Measurements from ENCODE around the gene UTP18.
"Not testable (repeated sequence)": the region's sequence is repeated elsewhere in the genome, so short reads cannot be mapped to it uniquely, and the experiment has no call there.

The UTP18 gene

DNA sequence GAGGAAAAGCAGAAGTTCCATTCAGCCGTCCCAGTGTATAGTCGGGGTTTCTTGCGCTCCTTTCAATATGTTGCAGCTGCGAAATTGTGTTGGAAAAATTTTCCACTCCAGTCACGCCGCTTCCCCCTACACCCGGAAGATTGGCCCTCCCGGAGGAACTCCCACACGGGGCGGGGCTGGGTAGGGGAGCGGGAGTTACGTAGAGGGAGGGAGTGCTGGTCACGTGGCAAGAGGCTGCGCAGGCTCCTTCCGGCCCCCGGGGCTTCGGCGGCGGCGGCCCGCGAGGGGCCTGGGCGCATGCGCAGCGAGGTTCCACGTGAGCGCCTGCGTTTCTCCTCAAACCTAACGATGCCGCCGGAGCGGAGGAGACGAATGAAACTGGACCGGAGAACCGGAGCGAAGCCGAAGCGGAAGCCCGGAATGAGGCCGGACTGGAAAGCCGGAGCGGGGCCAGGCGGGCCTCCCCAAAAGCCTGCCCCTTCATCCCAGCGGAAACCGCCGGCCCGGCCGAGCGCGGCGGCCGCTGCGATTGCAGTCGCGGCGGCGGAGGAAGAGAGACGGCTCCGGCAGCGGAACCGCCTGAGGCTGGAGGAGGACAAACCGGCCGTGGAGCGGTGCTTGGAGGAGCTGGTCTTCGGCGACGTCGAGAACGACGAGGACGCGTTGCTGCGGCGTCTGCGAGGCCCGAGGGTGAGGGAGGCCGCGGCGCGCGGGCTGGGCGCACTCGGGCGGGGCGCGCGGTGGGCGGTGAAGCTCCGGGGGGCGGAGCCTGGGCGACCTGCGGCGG is at the start of gene UTP18:
Gene UTP18 (plus strand): TSS at position 310 of the 787 bp plus-strand sequence. CDS start 39 bp downstream, at position 349.
- DNase-seq: peak; percentile 97 to 98

GRCh38 chr17:51214920-51215319 is 45.4 kb upstream of the UTP18 start:
- DNase-seq: no peak

DNA sequence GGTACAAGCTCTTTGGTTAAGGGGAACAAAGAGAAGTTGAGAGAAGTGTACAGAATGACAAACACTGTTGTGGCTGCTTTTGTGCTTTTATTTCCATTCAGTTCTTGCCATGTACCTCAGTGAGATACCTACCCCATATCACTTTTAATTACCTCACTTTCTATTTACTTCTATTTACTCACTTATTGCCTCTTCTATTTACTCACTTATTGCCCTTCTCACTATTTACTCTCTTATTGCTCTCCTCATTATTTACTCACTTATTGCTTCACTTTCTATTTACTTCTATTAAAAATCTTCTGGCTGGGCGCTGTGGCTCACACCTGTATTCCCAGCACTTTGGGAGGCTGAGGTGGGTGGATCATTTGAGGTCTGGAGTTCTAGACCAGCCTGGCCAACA is 42.4 kb upstream of the UTP18 start:
- DNase-seq: no peak

DNA sequence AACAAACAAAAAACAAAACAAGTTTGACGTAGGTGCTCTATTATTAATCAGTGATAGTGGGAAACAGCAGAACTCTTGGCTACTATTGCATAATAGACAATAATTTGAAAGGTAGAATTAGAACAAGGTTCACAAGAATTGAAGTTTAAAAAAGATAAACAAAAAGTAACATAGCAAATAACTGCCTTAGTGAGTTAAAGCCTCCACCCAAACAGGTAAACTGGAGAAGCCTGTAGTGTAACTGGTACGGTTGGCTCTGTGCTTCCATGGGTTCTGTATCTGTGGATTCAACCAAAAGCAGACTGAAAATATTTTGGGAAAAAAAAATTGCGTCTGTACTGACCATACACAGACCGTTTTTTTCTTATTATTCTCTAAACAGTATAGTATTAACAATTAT is 39.0 kb upstream of the UTP18 start:
- no peak for DNase-seq

DNA sequence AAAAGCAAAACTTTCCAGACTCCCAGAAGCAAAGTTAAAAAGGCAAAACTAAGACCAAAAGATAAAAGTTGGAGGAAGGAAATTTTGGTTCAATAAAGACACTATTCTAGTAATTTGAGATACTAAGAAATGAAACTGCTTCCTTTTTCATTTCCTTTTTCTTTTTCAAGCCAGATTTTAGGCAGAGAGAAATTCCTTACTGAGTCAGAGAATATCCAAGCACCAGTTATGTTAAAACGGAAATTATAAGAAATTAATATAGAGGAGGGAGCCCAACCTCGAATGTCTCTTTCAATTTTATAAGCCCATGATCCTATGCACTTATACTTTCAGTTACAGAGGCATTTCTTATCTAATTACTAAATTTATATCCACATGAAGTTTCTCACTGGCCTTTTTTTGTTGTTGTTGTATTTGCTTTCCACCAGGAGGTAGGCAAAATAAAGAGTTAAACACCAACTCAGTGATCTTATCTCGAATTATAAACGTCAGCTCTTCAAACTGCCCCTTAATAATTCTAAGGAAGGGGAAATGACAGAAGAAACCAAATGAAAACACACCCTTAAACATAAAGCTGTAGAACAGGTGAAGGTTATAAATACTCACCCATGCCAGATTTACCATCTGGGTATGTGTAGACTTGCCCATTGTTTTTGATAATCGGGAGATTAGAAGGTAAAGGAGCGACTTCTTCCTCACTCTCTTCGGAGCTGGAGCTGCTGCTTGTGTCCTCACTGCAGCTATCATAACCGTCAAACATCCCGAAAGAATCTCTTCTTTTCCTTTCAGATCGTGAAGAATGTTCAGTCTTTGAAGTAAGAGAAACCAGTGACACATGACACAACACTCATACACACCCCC is 35.7 kb upstream of the UTP18 start:
- no peak for DNase-seq

DNA sequence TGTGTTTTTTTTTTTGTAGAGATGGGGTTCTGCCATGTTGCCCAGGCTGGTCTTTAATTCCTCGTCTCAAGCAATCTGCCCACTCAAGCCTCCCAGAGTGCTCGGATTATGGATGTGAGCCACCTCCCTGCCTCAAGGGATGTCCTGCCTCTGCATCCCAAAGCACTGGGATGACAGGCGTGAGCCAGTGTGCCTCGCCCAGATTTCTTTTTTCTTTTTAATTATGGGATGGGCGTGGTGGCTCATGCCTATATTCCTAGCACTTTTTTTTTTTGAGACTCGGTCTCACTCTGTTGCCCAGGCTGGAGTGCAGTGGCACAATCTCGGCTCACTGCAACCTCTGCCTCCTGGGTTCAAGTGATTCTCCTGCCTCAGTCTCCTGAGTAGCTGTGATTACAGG is 34.8 kb upstream of the UTP18 start:
- DNase-seq: not testable (repeated sequence)

DNA sequence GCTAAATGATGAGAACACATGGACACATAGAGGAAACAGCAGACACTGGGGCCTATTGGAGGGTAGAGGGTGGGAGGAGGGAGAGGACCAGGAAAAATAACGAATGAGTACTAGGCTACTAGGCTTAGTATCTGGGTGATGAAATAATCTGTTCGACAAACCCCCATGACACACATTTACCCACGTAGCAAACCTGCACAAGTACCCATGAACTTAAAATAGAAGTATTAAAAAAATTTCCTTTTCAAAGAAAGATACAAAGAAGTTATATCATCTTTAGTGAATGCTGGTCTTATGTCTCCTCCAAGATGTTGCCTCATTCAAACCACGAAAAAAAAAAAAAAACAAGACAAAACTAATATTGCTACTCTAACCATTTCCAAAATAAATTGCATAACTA is 32.2 kb upstream of the UTP18 start:
- no peak for DNase-seq

DNA sequence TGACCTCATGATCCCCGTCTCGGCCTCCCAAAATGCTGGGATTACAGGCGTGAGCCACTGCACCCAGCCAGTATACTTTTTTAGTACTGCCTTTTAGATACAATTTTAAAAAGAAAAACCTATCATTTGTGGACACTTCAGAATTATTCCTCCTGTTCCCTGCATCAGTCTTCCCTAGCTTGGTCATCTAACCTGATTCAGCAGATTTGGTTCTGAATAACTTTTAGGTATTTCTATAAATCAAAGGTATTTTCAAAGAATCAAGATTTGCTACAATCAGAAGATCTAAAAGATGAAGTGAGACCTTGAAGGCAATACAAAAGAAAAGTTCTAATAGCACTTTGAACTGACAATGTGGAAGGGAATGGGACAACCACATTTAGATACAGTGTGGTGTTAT is 30.5 kb upstream of the UTP18 start:
- DNase-seq: no peak

GRCh38 chr17:51230306-51230705 is 30.0 kb upstream of the UTP18 start:
- no peak for DNase-seq

DNA sequence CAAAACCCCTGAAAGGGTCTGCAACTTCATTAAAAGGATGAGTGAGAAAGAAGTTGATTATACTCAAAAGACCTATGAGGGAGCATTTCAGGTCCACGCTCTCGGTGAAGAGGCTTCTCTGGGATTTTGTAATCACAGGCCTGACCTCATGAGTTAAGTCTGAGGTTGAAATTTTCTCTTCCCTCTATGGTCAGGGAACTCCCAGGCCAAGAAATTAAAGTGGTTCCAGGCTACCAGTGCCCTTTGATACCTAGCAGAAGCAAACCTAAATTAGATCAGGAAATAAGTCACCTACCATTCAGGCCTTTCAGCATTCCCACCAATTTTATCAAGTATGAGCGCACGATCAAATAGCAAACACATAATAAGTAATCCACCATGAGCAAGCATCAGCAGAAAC is 28.3 kb upstream of the UTP18 start:
- no peak for DNase-seq

DNA sequence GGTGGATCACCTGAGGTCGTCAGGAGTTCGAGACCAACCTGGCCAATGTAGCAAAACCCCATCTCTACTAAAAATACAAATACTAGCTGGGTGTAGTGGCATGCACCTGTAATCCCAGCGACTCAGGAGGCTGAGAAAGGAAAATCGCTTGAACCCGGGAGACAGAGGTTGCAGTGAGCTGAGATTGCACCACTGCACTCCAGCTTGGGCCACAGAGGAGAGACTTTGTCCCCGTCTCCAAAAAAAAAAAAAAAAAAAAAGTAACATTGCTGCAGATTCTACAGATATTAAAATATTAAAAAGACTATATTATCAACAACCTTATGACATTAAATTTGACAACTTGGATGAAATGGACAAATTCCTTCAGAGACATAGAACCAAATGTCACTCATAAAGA is 26.2 kb upstream of the UTP18 start:
- DNase-seq: no peak

GRCh38 chr17:51238255-51238887 is 22.0 kb upstream of the UTP18 start:
- no peak for DNase-seq

GRCh38 chr17:51240275-51240674 is 20.1 kb upstream of the UTP18 start:
- DNase-seq: no peak

- DNase-seq: no peak
These were observed 16.3 kb upstream of the UTP18 start for GRCh38 chr17:51244041-51244440.

GRCh38 chr17:51245535-51245934 is 14.8 kb upstream of the UTP18 start:
- no peak for DNase-seq

DNA sequence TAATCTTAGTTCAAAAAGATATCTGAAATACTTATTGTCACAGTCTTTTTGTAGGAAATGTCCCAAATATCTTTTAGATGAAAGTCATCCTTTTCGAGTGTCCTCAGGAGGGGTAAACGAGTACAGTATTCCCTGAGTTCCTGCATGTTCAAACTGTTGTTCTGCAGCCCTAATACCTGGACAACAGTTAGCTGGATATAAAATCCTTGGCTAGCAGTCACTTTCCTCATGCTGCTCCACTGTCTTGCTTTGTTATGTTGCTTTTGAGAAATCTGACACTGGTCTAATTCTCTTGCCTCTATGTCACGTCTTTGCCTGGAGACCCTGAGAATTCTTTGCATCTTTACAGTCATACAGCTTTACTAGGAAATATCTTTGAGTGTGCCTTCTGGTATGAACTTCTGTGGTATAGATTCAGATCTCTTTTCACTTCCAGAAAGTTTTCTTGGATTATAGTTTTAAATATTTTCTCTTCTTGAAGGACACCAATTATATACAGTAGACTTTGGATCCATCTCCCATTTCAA is 10.0 kb upstream of the UTP18 start:
- no peak for DNase-seq

GRCh38 chr17:51251010-51251409 is 9.3 kb upstream of the UTP18 start:
- no peak for DNase-seq

- DNase-seq: no peak
These were observed 4.7 kb upstream of the UTP18 start for GRCh38 chr17:51255673-51256072.

GRCh38 chr17:51256101-51256500 is 4.2 kb upstream of the UTP18 start:
- no peak for DNase-seq

DNA sequence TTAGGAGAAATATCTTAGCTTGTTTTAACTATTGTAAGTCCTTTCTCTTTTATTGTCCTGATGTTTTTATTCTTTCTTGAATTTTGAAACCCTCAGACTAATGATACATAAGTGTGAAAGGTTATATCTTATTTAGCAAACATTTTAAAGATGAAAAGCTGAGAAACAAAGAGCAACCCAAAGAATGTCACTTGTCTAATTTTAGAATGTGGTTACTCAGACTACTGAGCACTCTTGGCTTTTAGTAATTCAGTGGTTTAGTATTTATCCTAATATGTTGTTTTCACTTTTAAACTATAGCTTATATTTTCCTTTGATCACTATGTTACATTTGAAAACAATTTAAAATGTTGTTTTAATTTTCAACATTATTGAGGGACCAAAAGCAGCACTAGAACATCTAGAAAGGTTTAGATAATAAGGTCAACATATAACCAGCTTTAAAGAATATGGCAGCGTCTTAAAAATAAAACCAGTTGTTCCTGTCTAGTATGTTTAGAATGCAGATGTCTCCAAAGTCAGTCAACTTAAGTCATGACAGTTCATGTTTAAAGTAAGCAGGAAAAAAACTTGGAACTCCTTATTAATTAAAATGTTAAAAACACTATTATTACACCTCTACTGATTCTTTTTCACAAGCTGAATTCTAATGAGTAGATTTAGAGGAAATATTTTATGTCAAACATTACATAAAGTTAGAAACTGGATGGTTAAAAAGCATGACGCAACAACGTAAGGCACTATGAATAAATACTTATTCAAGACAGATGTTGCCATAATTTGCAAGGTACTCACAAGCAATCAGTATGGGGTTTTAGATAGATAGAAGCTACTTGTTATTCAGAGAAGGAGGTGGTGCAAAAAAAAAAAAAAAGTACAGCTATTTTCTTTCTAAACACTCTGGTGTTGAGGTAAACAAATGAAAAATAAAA is 2.9 kb upstream of the UTP18 start:
- no peak for DNase-seq

- DNase-seq: peak in 1 of 2 donors; percentile 6
These were observed 1.4 kb upstream of the UTP18 start for GRCh38 chr17:51258756-51259563.

Data from CD4-positive, alpha-beta T cell treated with Interleukin-1 beta for 1 hour (primary cell).